Stimulated activated CD8-positive, alpha-beta memory T cell treated with anti-CD3 and anti-CD28 coated beads, Interleukin-4, amount 100 ng/mL, for 1 hour (primary cell): ENCODE data around the gene SCYL3.

ENCODE experiments used
- DNase-seq, 2 donors: peaks; one replicate each; pipeline ENCODE4 v3.0.0-alpha.2; 2020; ENCODE audit warnings: low read depth in 2 of 2, low spot score in 1 of 2

Gene SCYL3

DNA sequence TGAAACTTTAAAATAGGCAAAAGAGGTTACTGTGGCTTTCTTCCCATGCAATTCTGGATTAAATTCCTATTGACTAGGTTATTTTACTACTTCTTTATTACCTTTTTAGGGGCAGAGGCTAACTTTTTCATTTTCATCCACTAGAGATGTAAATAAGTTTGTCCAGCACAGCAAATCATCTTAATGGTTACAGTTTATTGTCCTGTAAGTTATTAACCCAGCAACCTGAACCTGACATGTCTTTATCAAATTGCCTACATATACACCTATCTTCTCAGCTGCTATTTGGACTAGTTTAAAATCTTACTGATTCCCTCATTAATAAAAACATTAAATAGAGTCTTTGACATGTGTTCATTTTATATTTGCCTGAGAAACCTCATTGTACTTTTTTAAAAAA is 6.9 kb upstream of the SCYL3 start:
- no peak for DNase-seq

GRCh38 chr1:169899519-169900217 is 6.0 kb upstream of the SCYL3 start:
- no peak for DNase-seq

GRCh38 chr1:169896013-169896412 is 2.3 kb upstream of the SCYL3 start:
- DNase-seq: no peak

DNA sequence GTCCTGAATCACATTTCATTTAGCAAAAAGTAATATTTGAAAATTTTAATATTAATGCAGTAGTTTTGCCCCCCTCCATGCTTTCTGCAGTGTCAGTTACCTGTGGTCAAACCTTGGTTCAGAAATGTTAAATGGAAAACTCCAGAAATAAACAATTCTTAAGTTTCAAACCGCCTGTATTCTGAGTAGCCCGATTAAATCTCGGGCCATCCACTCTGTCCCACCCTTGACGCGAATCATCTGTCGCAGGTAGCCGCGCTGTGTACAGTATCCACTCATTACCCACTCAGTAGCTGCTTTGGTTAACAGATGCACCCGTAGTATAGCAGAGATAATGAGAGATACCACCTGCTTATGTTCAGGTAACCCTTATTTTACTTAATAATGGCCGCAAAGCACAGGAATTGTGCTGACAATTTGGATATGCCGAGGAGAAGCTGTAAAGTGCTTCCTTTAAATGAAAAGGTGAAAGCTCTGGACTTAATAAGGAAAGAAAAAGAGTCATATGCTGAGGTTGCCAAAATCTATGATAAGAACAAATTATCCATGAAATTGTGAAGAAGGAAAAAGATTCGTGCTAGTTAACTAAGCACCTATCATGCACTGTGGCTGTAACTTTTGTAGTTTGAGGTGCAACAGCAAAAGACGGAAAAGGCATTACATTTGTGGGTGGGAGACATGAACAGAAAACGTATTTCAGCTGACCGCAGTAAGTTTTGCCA is 889 bp upstream of the SCYL3 start:
- DNase-seq: no peak

- DNase-seq: no peak
Measured at GRCh38 chr1:169892927-169893644, 610 bp downstream of the SCYL3 start.

- DNase-seq: no peak
Measured at GRCh38 chr1:169892176-169892926, 1.3 kb downstream of the SCYL3 start.

- DNase-seq: no peak
Measured at GRCh38 chr1:169891539-169891885, 2.2 kb downstream of the SCYL3 start.

DNA sequence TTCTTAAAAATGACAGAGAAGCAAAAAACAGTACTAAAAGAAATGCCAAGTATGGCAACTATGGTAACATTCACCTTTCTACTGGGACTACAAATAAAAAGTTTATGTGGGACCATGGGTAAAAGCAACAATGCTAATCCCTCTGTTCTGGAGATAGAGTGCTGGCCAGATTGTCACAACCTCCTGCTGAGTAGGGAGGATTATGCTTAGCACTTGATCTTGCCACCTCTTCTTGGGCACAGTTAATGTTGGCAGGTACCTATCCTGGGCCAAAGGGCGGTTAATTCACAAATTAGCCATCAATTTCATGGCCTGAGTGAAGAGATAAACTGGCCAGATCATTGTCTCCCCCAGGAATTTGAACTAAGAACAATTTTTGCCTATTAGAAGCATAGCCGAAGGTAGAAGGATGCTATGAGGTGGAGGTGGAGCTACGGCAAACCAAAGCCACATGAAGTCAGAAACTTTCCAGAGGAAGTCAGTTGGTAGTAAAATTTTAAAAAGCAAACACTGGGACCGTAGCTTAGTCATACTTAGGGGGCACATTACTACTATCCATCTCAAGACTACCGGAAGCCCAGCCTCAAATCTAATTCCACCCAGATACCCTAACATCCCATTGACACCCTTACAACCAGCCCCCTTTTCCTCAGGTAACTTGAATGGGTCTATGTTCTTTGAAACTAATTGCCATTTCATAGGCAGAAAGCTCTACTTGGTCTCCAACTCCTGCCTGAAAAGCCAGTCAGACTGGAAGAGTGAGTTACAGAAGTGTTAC is 2.7 kb downstream of the SCYL3 start:
- no peak for DNase-seq

- DNase-seq: no peak
Measured at GRCh38 chr1:169889871-169890270, 3.8 kb downstream of the SCYL3 start.

- no peak for DNase-seq
Measured at GRCh38 chr1:169886931-169887330, 6.8 kb downstream of the SCYL3 start.

- no peak for DNase-seq
Measured at GRCh38 chr1:169886422-169886821, 7.3 kb downstream of the SCYL3 start.

DNA sequence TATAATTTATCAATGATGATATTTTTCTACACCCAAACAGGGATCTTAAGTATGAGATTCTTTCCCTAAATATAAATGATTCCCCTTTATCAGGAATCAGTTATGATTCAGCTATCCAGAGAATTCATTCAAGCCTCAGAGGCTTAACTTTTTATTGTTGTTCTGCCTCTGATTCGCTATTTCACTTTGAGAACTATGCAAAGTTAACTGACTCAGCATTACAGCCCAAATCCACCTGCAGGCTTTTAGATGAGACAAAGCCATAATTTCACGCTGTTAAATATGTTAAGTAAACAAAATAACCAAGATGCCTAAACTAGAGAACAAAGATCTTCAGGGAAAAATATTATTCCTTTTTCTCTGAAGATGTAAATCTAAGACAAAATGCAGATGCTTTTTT is 8.5 kb downstream of the SCYL3 start:
- no peak for DNase-seq

DNA sequence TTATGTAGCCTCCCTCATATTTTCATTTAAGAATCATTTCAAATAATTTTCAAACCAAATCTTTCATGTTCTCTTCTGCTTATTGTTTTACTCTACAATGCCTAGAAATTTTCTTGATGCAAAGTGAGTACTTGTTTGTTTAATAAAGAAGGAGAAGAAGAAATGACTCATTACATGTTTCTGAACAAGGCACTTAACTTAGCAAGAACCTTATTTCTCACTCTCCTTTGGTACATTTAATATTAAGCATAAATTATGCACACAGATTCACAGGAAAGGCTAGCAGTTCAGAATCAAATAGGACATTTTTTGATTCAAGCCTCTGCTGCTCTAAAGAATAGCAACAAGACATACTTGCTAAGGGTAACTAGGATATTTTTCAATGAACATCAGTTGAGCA is 9.1 kb downstream of the SCYL3 start:
- no peak for DNase-seq

GRCh38 chr1:169882039-169882511 is 11.6 kb downstream of the SCYL3 start:
- no peak for DNase-seq

DNA sequence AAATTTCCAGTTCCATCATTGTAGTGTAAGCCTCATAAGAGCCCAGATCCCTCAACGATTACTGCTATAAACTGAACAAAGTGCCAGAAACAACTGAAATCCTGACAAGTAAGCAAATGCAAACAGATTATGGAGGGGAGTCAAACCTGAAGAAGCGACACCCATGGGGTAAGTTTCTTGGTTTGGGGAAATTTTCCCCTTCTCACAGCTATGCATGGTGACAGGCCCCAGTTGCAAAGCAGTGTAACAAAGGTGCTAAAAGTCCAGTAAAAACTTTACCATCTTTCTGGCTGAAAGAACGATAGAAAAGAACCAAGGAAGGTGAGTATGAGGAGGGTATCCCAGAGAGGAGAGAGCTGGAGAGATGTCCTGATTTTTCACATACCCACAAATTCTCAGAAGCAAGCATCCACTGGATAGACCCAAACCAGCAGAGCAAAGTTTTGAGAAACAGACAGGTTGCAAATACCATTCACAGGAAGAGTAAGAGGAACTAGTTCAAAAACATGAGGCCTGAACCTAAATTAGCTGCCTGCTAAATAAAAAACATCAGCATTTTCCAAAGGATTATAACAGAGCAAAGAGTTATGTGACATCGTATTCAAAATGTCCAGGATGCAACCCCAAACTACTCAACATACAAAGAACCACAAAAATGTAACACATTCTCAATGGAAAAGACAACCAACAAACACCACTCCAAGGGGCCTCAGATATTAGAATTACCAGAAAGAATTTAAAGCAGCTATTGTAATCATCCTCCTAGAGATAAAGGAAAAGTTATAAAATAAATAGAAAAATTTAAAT is 14.5 kb downstream of the SCYL3 start:
- DNase-seq: no peak

DNA sequence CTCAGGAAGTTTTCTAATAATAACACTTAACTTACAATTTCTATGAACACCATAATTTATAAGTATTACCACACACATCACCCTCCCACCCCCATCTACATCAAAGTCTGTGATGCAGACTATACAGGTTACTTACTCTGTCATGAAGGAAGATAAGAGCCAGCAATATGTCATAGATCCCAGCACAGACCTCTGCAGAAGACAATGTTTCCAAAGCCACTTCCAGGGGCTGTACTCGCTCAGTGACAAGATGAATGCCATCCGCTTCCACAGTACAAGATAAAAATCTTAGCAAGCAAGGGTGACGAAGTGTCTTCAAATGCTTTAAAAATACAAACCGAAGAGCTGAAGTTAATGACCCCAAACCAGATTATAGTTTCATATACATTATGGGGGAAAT is 15.2 kb downstream of the SCYL3 start:
- DNase-seq: no peak

DNA sequence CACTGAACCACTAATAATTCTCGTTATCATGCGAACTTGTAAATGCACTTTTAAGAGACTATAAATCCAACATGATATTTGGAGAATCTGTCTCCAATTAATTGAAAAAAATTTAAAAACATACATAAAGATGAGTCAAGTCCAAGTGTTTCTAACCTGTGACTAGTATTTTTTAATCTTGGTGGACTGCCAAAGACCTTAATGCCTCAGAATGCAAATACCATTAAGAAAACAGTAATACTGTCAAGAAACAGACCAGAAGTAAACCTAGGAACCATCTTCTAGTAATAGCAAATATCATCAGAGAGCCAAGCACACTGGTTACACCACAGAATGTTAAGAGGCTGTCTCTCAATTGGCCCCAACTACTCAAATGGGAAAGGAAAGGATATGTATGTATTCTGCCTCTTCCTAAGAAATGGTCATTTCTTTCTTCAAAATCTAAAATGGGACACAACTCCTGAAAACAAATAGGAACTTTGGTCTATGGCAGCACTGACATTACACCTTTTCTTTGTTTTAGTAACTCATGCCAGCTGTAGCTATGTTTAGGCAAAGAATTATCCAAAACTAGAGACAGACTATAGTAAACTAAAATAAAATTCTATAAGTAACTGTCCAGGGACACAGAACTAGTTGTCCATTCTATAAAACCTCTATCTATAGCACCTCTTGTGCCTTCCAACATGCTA is 15.8 kb downstream of the SCYL3 start:
- DNase-seq: no peak

DNA sequence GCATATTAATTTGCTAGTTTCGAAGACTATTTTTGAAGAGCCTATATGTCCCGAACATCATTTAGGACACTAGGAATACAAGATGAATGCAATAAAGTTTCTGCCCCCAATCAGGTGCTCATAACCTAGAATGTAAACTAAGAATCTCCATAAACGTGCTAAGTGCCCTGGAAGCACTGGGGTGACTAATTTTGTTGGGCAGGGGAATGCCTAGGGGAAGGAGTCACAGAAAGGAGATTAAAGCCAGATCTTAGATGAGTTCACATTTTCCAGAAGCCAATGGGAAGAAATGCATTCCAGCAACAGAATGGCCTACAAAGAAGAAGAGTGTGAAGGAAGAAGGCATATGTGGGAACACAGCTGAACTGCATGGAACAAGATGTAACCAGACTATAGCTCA is 19.5 kb downstream of the SCYL3 start:
- no peak for DNase-seq

GRCh38 chr1:169873582-169874199 is 20.0 kb downstream of the SCYL3 start:
- no peak for DNase-seq
